Sigmoid colon (tissue), 7 donors: ENCODE measurements around the gene SPDYE1. TPM values are rescaled to one million over a fixed set of nuclear protein-coding genes. Genes with fewer than 3 reads are reported as not detected.

Experiments
- DNase-seq: peaks from one replicate; pipeline ENCODE4 v3.0.0-alpha.2; 2019
- H3K27ac ChIP-seq, 4 donors: fragments of 200-600 bp; sonication (generic); one replicate each; pipeline ENCODE4 v1.5.1; 2016 to 2019; ENCODE audit warnings: mild to moderate bottlenecking in 1 of 4
- H3K27me3 ChIP-seq, 3 donors: fragments of 200-600 bp; sonication (generic); one replicate each; pipeline ENCODE4 v1.5.1; 2019; ENCODE audit warnings: mild to moderate bottlenecking in 1 of 3
- H3K36me3 ChIP-seq, 4 donors: fragments of 200-600 bp; sonication (generic); one replicate each; pipeline ENCODE4 v1.5.1; 2016 to 2019
- H3K4me1 ChIP-seq, 4 donors: fragments of 200-600 bp; sonication (generic); one replicate each; pipeline ENCODE4 v1.5.1; 2017 to 2019
- H3K4me3 ChIP-seq, 4 donors: fragments of 200-600 bp; sonication (generic); one replicate each; pipeline ENCODE4 v1.5.1; 2017 to 2019; ENCODE audit warnings: mild to moderate bottlenecking in 2 of 4, moderate library complexity in 1 of 4
- H3K9me3 ChIP-seq, 4 donors: fragments of 200-600 bp in 3 of 4; sonication (generic) in 3 of 4; one replicate each; pipeline versions ENCODE4 v1.5.1 to v1.6.1; 2013 to 2019
- CTCF ChIP-seq, 4 experiments: fragments of 450-650 bp in 3 of 4; fragments of 200-600 bp in 1 of 4; IDR thresholded peaks; one replicate each; pipeline ENCODE4 v1.5.1; 2016 to 2019; ENCODE audit warnings: antibody characterized with exemption in 4 of 4, mild to moderate bottlenecking in 3 of 4, moderate library complexity in 2 of 4
- EP300 ChIP-seq, 4 donors: sonication (generic); formaldehyde crosslinking; IDR thresholded peaks; one replicate each; pipeline ENCODE4 v1.6.1; 2017; ENCODE audit warnings: antibody characterized with exemption in 4 of 4
- POLR2A ChIP-seq, 2 donors: fragments of 450-650 bp; IDR thresholded peaks; one replicate each; pipeline ENCODE4 v1.6.1; 2016; ENCODE audit warnings: antibody characterized with exemption in 2 of 2, mild to moderate bottlenecking in 2 of 2, moderate library complexity in 2 of 2
- POLR2AphosphoS5 ChIP-seq, 4 donors: sonication (generic); formaldehyde crosslinking; IDR thresholded peaks; one replicate each; pipeline ENCODE4 v1.6.1; 2017; ENCODE audit warnings: antibody characterized with exemption in 4 of 4
- WGBS, 2 donors: extraction: QIAGEN DNeasy Blood & Tissue Kit; methylation state at CpG; one replicate each; pipeline ENCODE4 v1.1.7; 2013; 5-methylcytosine and 5-hydroxymethylcytosine counted together
- intact Hi-C: fragments of 100-400 bp; cut with DNase I; formaldehyde crosslinking; loops from one replicate; pipeline ENCODE4 v1.15.1; 2023
- polyA plus RNA-seq, 3 donors: library from polyadenylated mRNA; stranded (reverse); fragments of 200-250 nt; gene quantifications; one replicate each; pipeline ENCODE4 v1.2.3, GENCODE V29; 2013
- total RNA-seq, 4 donors: library from RNA; depleted of rRNA; stranded (reverse); fragments of >200 nt; gene quantifications; one replicate each; pipeline ENCODE4 v1.1.0, GENCODE V29; 2016
- donor health status: healthy with polysubstance abuse.
- donor health status: Bipolar disorder and iron deficiency.
- donor health status: healthy.

Gene SPDYE1
- total and polyA plus RNA-seq, 7 donors: not detected

GRCh38 chr7:44052771-44053365 lies 55.2 kb downstream of the SPDYE1 start:
- no peak for DNase-seq
- 92 to 96% methylated on average over 12 of the region's 12 CpGs for WGBS, 2 donors
- Histone ChIP-seq H3K27ac (no peak overlapping the region), H3K4me3 (no peak overlapping the region), H3K36me3 (peaks cover 33 to 86% (median 58%) of the 10 kb centered on the region in 4 donors), H3K9me3 (no peaks in the 10 kb centered on the region), H3K27me3 (no peaks in the 10 kb centered on the region), H3K4me1 (peaks cover 0 to 19% (median 2%) of the 10 kb centered on the region in 4 donors)
- intact Hi-C loops: no loop called here
- TF ChIP-seq POLR2A (IDR thresholded peaks at IDR 0.05) (no peak), EP300 (IDR thresholded peaks at IDR 0.05) (no peak), CTCF (IDR thresholded peaks at IDR 0.05) (no peak), POLR2AphosphoS5 (IDR thresholded peaks at IDR 0.05) (no peak)

GRCh38 chr7:44056681-44057080 lies 59.0 kb downstream of the SPDYE1 start:
- TF ChIP-seq POLR2AphosphoS5 (IDR thresholded peaks at IDR 0.05) (no peak), CTCF (IDR thresholded peaks at IDR 0.05) (no peak), POLR2A (IDR thresholded peaks at IDR 0.05) (no peak), EP300 (IDR thresholded peaks at IDR 0.05) (no peak)
- Histone ChIP-seq H3K4me3 (no peak overlapping the region), H3K36me3 (peaks cover 50 to 100% (median 66%) of the 10 kb centered on the region in 4 donors), H3K4me1 (no peaks in the 10 kb centered on the region), H3K27ac (no peak overlapping the region), H3K27me3 (no peaks in the 10 kb centered on the region), H3K9me3 (no peaks in the 10 kb centered on the region)
- WGBS, 2 donors: 97% methylated on average over 7 of the region's 7 CpGs
- intact Hi-C loops: no loop called here
- DNase-seq: peak; percentile 58

GRCh38 chr7:44057181-44057848 lies 59.6 kb downstream of the SPDYE1 start:
- DNase-seq: peak; percentile 54
- Histone ChIP-seq H3K9me3 (no peaks in the 10 kb centered on the region), H3K27ac (no peak overlapping the region), H3K4me1 (no peaks in the 10 kb centered on the region), H3K36me3 (peaks cover 46 to 100% (median 61%) of the 10 kb centered on the region in 4 donors), H3K4me3 (no peak overlapping the region), H3K27me3 (no peaks in the 10 kb centered on the region)
- TF ChIP-seq POLR2A (IDR thresholded peaks at IDR 0.05) (no peak), CTCF (IDR thresholded peaks at IDR 0.05) (no peak), EP300 (IDR thresholded peaks at IDR 0.05) (no peak), POLR2AphosphoS5 (IDR thresholded peaks at IDR 0.05) (no peak)
- intact Hi-C loops: no loop called here
- 92 to 96% methylated on average over 11 of the region's 11 CpGs for WGBS, 2 donors

GRCh38 chr7:44057849-44058758 lies 60.4 kb downstream of the SPDYE1 start:
- Histone ChIP-seq H3K36me3 (peaks cover 40 to 97% (median 54%) of the 10 kb centered on the region in 4 donors), H3K4me3 (no peak overlapping the region), H3K9me3 (no peaks in the 10 kb centered on the region), H3K27ac (no peak overlapping the region), H3K27me3 (no peaks in the 10 kb centered on the region), H3K4me1 (no peaks in the 10 kb centered on the region)
- DNase-seq: peak; percentile 52
- 88 to 89% methylated on average over 30 of the region's 30 CpGs for WGBS, 2 donors
- intact Hi-C loops: no loop called here
- TF ChIP-seq POLR2A (IDR thresholded peaks at IDR 0.05) (no peak), CTCF (IDR thresholded peaks at IDR 0.05) (no peak), POLR2AphosphoS5 (IDR thresholded peaks at IDR 0.05) (no peak), EP300 (IDR thresholded peaks at IDR 0.05) (no peak)
